SK-N-SH treated with all-trans-retinoic acid at 6 μM for 48 hours (cell line): ENCODE data around the gene CHTF18.

Experiments used
- BACH2 ChIP-seq: fragments of 250-450 bp; sonication (Bioruptor Pico); IDR thresholded peaks from 2 replicates; pipeline ENCODE4 v1.9.0; 2021; ENCODE audit warnings: mild to moderate bottlenecking, borderline replicate concordance
- CREB5 ChIP-seq: fragments of 250-450 bp; sonication (Bioruptor Pico); IDR thresholded peaks from 2 replicates; pipeline ENCODE4 v1.5.1; 2020; ENCODE audit warnings: low read depth, mild to moderate bottlenecking, moderate library complexity
- CSDC2 ChIP-seq: fragments of 250-450 bp; sonication (Bioruptor Pico); IDR thresholded peaks from 2 replicates; pipeline ENCODE4 v1.5.0; 2020; ENCODE audit warnings: mild to moderate bottlenecking, moderate library complexity
- PATZ1 ChIP-seq: fragments of 250-450 bp; sonication (Bioruptor Pico); IDR thresholded peaks from 2 replicates; pipeline ENCODE4 v1.8.0; 2020; ENCODE audit warnings: mild to moderate bottlenecking, moderate library complexity, borderline replicate concordance
- ZFP3 ChIP-seq: fragments of 250-450 bp; sonication (Bioruptor Pico); IDR thresholded peaks from 2 replicates; pipeline ENCODE4 v1.5.0; 2020; ENCODE audit warnings: mild to moderate bottlenecking, moderate library complexity
- ZNF70 ChIP-seq: fragments of 450-650 bp; formaldehyde crosslinking; IDR thresholded peaks from 2 replicates; pipeline ENCODE4 v1.5.0; 2020; ENCODE audit warnings: mild to moderate bottlenecking, moderate library complexity
- ZNF8 ChIP-seq: fragments of 450-650 bp; formaldehyde crosslinking; IDR thresholded peaks from 2 replicates; pipeline ENCODE4 v1.5.0; 2020; ENCODE audit warnings: mild to moderate bottlenecking, moderate library complexity

- TF ChIP-seq ZNF8 (no peak), CREB5 (CRISPR knock-in tag) (no peak), BACH2 (CRISPR knock-in tag) (no peak), CSDC2 (no peak), ZFP3 (CRISPR knock-in tag) (no peak), PATZ1 (CRISPR knock-in tag) (no peak), ZNF70 (CRISPR knock-in tag) (no peak)
These were observed 37.9 kb upstream of the CHTF18 start for GRCh38 chr16:750485-750884.
